ENCODE results near the gene LAMA2.

The LAMA2 gene

DNA sequence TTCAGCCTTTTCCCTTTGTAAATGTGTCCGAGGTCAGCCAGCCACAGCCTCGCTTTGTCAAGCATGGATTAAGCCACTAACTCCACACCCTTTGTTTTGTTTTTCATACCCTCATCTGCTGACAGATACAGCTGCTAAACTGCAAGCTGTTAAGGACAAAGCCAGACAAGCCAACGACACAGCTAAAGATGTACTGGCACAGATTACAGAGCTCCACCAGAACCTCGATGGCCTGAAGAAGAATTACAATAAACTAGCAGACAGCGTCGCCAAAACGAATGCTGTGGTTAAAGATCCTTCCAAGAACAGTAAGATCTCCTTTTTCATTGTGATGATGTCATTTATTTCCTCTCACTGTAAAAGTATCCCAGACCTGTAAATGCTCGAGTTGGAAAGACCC is 557.8 kb downstream of the LAMA2 start:
- Histone ChIP-seq H3K27me3 (ENCODE audit: insufficient read depth, low read length) (no peaks in the 10 kb centered on the region), H3K4me1 (ENCODE audit: insufficient read depth, low read length, severe bottlenecking) (no peaks in the 10 kb centered on the region), H3K9me2 (ENCODE audit: low read depth, low read length) (no peaks in the 10 kb centered on the region), H3K9me3 (ENCODE audit: low read length) (no peaks in the 10 kb centered on the region), H3F3A (ENCODE audit: insufficient read depth, low read length) (no peaks in the 10 kb centered on the region), H3K79me2 (ENCODE audit: insufficient read depth, low read length) (no peaks in the 10 kb centered on the region), H4K20me1 (ENCODE audit: insufficient read depth, low read length) (no peaks in the 10 kb centered on the region), H3K36me3 (ENCODE audit: insufficient read depth, low read length) (no peaks in the 10 kb centered on the region), H3K9ac (ENCODE audit: low read length) (no peak overlapping the region), H3K4me2 (ENCODE audit: low read length) (no peak overlapping the region), H3K27ac (ENCODE audit: low read depth, low read length, poor library complexity, severe bottlenecking) (no peak overlapping the region), H2AFZ (ENCODE audit: low read length) (no peak overlapping the region), H3K4me3 (ENCODE audit: low read depth, low read length, poor library complexity, severe bottlenecking) (no peak overlapping the region)
- TF ChIP-seq, protein P1, sequence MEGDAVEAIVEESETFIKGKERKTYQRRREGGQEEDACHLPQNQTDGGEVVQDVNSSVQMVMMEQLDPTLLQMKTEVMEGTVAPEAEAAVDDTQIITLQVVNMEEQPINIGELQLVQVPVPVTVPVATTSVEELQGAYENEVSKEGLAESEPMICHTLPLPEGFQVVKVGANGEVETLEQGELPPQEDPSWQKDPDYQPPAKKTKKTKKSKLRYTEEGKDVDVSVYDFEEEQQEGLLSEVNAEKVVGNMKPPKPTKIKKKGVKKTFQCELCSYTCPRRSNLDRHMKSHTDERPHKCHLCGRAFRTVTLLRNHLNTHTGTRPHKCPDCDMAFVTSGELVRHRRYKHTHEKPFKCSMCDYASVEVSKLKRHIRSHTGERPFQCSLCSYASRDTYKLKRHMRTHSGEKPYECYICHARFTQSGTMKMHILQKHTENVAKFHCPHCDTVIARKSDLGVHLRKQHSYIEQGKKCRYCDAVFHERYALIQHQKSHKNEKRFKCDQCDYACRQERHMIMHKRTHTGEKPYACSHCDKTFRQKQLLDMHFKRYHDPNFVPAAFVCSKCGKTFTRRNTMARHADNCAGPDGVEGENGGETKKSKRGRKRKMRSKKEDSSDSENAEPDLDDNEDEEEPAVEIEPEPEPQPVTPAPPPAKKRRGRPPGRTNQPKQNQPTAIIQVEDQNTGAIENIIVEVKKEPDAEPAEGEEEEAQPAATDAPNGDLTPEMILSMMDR (IDR thresholded peaks at IDR 0.05; ENCODE audit: low read length) = no peak
- no peak for TF ChIP-seq EZH2 (IDR thresholded peaks at IDR 0.05; ENCODE audit: borderline replicate concordance, low read length)

DNA sequence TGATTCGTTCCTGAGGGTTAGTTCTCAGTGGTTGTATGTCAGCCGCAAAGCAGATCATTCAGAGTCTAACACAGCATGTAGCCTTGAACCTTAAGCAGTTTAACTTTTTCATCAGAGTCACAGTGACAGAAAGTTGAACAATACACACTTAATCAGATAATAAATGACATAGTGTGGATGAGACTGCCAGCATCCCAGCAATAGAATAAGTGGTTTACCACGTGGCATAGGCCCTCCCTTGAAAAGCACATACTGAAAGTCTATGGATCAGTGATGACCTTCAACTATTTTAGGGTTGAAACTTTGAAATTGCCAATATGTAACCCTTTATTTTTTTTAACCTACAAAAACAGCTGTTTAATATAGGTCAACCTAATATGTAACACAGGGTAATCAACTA is 561.7 kb downstream of the LAMA2 start:
- Histone ChIP-seq H3K4me2 (ENCODE audit: low read length) (no peak overlapping the region), H3K27ac (ENCODE audit: low read depth, low read length, poor library complexity, severe bottlenecking) (no peak overlapping the region), H3K9me2 (ENCODE audit: low read depth, low read length) (no peaks in the 10 kb centered on the region), H3K9ac (ENCODE audit: low read length) (no peak overlapping the region), H3K79me2 (ENCODE audit: insufficient read depth, low read length) (no peaks in the 10 kb centered on the region), H4K20me1 (ENCODE audit: insufficient read depth, low read length) (no peaks in the 10 kb centered on the region), H3K4me1 (ENCODE audit: insufficient read depth, low read length, severe bottlenecking) (no peaks in the 10 kb centered on the region), H3K4me3 (ENCODE audit: low read depth, low read length, poor library complexity, severe bottlenecking) (no peak overlapping the region), H3K36me3 (ENCODE audit: insufficient read depth, low read length) (no peaks in the 10 kb centered on the region), H3K9me3 (ENCODE audit: low read length) (no peaks in the 10 kb centered on the region), H2AFZ (ENCODE audit: low read length) (no peak overlapping the region), H3K27me3 (ENCODE audit: insufficient read depth, low read length) (no peaks in the 10 kb centered on the region), H3F3A (ENCODE audit: insufficient read depth, low read length) (no peaks in the 10 kb centered on the region)
- TF ChIP-seq, protein P1 (IDR thresholded peaks at IDR 0.05; ENCODE audit: low read length) = no peak
- TF ChIP-seq EZH2 (IDR thresholded peaks at IDR 0.05; ENCODE audit: borderline replicate concordance, low read length) = no peak

DNA sequence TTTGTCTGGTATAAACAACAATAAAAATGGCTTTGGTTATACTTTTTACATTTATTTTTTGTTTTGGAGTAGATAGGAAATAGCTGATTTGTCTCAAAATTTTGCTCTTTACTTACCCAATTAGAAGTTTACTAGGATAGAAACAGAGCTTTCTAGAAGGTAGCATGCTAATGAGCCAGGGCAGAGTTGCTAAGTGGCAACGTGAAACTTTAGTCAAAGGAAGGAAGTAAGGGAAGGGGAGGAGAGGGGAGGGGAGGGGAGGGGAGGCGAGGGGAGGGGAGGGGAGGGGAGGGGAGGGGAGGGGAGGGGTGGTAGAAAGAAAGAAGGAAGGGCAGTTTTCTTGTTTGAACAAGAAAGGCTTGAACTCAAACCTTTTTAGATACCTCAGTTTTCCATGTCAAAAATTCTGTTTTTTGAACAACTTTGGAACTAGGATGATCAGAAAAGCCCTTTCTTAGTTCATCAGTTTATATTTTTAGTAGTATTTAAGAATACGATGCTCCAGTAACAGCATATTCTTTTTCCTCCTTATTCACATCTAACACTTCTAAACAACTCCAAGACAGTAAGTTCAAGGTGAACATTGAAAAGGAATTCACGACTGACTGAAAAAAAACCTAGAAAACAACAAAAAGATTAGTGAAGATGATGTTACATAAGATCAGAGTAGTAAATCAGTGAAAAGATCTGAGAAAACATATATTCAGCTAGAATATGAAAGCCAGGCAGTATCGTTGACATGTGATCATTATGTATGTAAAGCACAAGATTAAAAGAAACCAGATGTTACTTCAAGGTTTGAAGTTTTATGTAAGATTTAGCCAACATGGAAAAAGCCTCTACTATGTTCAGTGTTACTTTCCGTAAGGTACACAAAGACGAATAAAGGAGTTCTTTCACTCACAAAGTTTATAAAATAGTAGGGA is 563.6 kb downstream of the LAMA2 start:
- Histone ChIP-seq H4K20me1 (ENCODE audit: insufficient read depth, low read length) (no peaks in the 10 kb centered on the region), H3K4me3 (ENCODE audit: low read depth, low read length, poor library complexity, severe bottlenecking) (no peak overlapping the region), H3K4me2 (ENCODE audit: low read length) (no peak overlapping the region), H3K36me3 (ENCODE audit: insufficient read depth, low read length) (no peaks in the 10 kb centered on the region), H3F3A (ENCODE audit: insufficient read depth, low read length) (no peaks in the 10 kb centered on the region), H3K27me3 (ENCODE audit: insufficient read depth, low read length) (no peaks in the 10 kb centered on the region), H3K79me2 (ENCODE audit: insufficient read depth, low read length) (no peaks in the 10 kb centered on the region), H3K9me2 (ENCODE audit: low read depth, low read length) (no peaks in the 10 kb centered on the region), H3K4me1 (ENCODE audit: insufficient read depth, low read length, severe bottlenecking) (no peaks in the 10 kb centered on the region), H3K9ac (ENCODE audit: low read length) (no peak overlapping the region), H3K9me3 (ENCODE audit: low read length) (no peaks in the 10 kb centered on the region), H3K27ac (ENCODE audit: low read depth, low read length, poor library complexity, severe bottlenecking) (no peak overlapping the region), H2AFZ (ENCODE audit: low read length) (no peak overlapping the region)
- no peak for TF ChIP-seq EZH2 (IDR thresholded peaks at IDR 0.05; ENCODE audit: borderline replicate concordance, low read length)
- TF ChIP-seq, protein P1 (IDR thresholded peaks at IDR 0.05; ENCODE audit: low read length) = no peak
